8988T (cell line): Measurements from ENCODE around the gene MAPK8IP1.

Experiments
- DNase-seq: peaks from one replicate; pipeline ENCODE4 v3.0.0; 2011

The MAPK8IP1 gene

GRCh38 chr11:45927684-45928413, 42.4 kb downstream of the MAPK8IP1 start:
- DNase-seq: peak; percentile 38

GRCh38 chr11:45928535-45929215, 43.2 kb downstream of the MAPK8IP1 start:
- DNase-seq: no peak

- DNase-seq: peak; percentile 51
Measured at GRCh38 chr11:45929486-45930030, 44.1 kb downstream of the MAPK8IP1 start.

GRCh38 chr11:45930031-45930794, 44.8 kb downstream of the MAPK8IP1 start:
- no peak for DNase-seq

- DNase-seq: no peak
Measured at GRCh38 chr11:45930951-45931570, 45.6 kb downstream of the MAPK8IP1 start.

- no peak for DNase-seq
Measured at GRCh38 chr11:45931739-45932138, 46.3 kb downstream of the MAPK8IP1 start.

- no peak for DNase-seq
Measured at GRCh38 chr11:45932217-45932616, 46.8 kb downstream of the MAPK8IP1 start.

GRCh38 chr11:45933131-45933831, 47.8 kb downstream of the MAPK8IP1 start:
- no peak for DNase-seq

- DNase-seq: no peak
Measured at GRCh38 chr11:45933846-45934579, 48.6 kb downstream of the MAPK8IP1 start.

GRCh38 chr11:45934580-45935318, 49.3 kb downstream of the MAPK8IP1 start:
- DNase-seq: no peak

GRCh38 chr11:45935349-45936064, 50.1 kb downstream of the MAPK8IP1 start:
- no peak for DNase-seq

GRCh38 chr11:45936511-45937054, 51.1 kb downstream of the MAPK8IP1 start:
- DNase-seq: no peak

GRCh38 chr11:45937916-45938315, 52.5 kb downstream of the MAPK8IP1 start:
- DNase-seq: no peak

GRCh38 chr11:45939836-45940235, 54.4 kb downstream of the MAPK8IP1 start:
- DNase-seq: no peak

GRCh38 chr11:45941285-45941684, 55.8 kb downstream of the MAPK8IP1 start:
- DNase-seq: no peak

GRCh38 chr11:45942381-45942780, 56.9 kb downstream of the MAPK8IP1 start:
- no peak for DNase-seq

GRCh38 chr11:45945397-45945999, 60.0 kb downstream of the MAPK8IP1 start:
- DNase-seq: no peak

GRCh38 chr11:45947885-45948284, 62.4 kb downstream of the MAPK8IP1 start:
- no peak for DNase-seq

- DNase-seq: no peak
Measured at GRCh38 chr11:45948356-45948755, 62.9 kb downstream of the MAPK8IP1 start.
